ENCODE measurements around the gene PLEKHH1.

DNA sequence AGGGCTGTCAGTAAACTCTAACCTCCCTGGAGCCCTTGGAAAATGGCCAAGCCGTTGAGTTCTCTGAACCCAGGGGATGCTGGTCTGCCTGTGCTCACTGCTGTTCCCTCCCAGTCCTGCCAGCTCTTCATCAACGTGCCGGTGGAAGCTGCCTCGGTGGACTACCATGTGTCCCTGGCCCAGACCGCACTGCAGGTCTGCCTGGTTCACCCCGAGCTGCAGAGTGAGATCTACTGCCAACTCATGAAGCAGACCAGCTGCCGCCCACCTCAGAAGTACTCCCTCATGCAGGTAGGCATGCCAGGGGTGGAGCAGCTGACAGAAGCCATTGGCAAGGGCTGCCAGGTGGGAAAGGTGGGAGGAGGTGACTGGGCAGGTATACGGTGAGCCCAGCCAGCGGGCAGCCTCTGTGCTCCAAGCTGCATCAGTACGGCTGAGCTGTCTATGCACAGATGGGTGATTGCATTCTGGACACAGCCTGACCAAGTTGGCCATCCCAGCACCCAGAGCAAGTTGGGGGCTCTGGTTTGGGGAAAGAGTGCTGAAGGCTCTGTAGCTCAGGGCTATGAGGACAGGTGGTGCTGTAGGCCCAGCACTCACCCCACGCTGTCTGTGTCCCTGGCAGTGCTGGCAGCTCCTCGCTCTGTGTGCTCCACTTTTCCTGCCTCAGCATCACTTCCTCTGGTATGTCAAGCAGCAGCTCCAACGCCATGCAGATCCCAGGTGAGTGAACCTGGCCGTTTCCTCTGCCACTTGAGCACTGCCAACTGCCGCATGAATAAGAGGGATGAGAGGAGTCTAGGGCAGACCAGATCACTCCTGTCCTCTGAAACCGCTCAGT lies 45.0 kb downstream of the PLEKHH1 start:
- TF ChIP-seq, protein P1, sequence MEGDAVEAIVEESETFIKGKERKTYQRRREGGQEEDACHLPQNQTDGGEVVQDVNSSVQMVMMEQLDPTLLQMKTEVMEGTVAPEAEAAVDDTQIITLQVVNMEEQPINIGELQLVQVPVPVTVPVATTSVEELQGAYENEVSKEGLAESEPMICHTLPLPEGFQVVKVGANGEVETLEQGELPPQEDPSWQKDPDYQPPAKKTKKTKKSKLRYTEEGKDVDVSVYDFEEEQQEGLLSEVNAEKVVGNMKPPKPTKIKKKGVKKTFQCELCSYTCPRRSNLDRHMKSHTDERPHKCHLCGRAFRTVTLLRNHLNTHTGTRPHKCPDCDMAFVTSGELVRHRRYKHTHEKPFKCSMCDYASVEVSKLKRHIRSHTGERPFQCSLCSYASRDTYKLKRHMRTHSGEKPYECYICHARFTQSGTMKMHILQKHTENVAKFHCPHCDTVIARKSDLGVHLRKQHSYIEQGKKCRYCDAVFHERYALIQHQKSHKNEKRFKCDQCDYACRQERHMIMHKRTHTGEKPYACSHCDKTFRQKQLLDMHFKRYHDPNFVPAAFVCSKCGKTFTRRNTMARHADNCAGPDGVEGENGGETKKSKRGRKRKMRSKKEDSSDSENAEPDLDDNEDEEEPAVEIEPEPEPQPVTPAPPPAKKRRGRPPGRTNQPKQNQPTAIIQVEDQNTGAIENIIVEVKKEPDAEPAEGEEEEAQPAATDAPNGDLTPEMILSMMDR (conservative IDR thresholded peaks at IDR 0.05; ENCODE audit: low read depth in 2 of 2): no peak
- no peak for TF ChIP-seq EZH2 (IDR thresholded peaks at IDR 0.05; ENCODE audit: low read depth, unreplicated experiment)
- no peak for TF ChIP-seq POLR2AphosphoS5 (IDR thresholded peaks at IDR 0.05; ENCODE audit: low read depth)
- no peak for TF ChIP-seq CREB1 (CRISPR knock-in tag; IDR thresholded peaks at IDR 0.05; ENCODE audit: low read depth)
- TF ChIP-seq JUNB (IDR thresholded peaks at IDR 0.05; ENCODE audit: unreplicated experiment): no peak
- TF ChIP-seq, protein P2, sequence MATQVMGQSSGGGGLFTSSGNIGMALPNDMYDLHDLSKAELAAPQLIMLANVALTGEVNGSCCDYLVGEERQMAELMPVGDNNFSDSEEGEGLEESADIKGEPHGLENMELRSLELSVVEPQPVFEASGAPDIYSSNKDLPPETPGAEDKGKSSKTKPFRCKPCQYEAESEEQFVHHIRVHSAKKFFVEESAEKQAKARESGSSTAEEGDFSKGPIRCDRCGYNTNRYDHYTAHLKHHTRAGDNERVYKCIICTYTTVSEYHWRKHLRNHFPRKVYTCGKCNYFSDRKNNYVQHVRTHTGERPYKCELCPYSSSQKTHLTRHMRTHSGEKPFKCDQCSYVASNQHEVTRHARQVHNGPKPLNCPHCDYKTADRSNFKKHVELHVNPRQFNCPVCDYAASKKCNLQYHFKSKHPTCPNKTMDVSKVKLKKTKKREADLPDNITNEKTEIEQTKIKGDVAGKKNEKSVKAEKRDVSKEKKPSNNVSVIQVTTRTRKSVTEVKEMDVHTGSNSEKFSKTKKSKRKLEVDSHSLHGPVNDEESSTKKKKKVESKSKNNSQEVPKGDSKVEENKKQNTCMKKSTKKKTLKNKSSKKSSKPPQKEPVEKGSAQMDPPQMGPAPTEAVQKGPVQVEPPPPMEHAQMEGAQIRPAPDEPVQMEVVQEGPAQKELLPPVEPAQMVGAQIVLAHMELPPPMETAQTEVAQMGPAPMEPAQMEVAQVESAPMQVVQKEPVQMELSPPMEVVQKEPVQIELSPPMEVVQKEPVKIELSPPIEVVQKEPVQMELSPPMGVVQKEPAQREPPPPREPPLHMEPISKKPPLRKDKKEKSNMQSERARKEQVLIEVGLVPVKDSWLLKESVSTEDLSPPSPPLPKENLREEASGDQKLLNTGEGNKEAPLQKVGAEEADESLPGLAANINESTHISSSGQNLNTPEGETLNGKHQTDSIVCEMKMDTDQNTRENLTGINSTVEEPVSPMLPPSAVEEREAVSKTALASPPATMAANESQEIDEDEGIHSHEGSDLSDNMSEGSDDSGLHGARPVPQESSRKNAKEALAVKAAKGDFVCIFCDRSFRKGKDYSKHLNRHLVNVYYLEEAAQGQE (IDR thresholded peaks at IDR 0.05; ENCODE audit: unreplicated experiment): no peak
- TF ChIP-seq, protein P3, sequence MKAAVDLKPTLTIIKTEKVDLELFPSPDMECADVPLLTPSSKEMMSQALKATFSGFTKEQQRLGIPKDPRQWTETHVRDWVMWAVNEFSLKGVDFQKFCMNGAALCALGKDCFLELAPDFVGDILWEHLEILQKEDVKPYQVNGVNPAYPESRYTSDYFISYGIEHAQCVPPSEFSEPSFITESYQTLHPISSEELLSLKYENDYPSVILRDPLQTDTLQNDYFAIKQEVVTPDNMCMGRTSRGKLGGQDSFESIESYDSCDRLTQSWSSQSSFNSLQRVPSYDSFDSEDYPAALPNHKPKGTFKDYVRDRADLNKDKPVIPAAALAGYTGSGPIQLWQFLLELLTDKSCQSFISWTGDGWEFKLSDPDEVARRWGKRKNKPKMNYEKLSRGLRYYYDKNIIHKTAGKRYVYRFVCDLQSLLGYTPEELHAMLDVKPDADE (IDR thresholded peaks at IDR 0.05): no peak
- no peak for TF ChIP-seq EZH2phosphoT487 (IDR thresholded peaks at IDR 0.05; ENCODE audit: unreplicated experiment)
- no peak for TF ChIP-seq STAT1 (IDR thresholded peaks at IDR 0.05; ENCODE audit: unreplicated experiment)
- TF ChIP-seq NANOG (IDR thresholded peaks at IDR 0.05; ENCODE audit: borderline replicate concordance): no peak

All from GM23338 (cell line).